Suprapubic skin (tissue), 4 donors: ENCODE results near the gene PGA3. TPM values are rescaled to one million over a fixed set of nuclear protein-coding genes. Genes with fewer than 3 reads are reported as not detected.
"Not testable (repeated sequence)": the region's sequence is repeated elsewhere in the genome, so short reads cannot be mapped to it uniquely, and the experiment has no call there.

ENCODE experiments used
- DNase-seq, 2 donors: peaks; one replicate each; pipeline ENCODE4 v3.0.0-alpha.2; 2019; ENCODE audit warnings: low spot score in 2 of 2
- H3K27ac ChIP-seq: fragments of 200-600 bp; sonication (generic); one replicate; pipeline ENCODE4 v1.5.1; 2019
- H3K27me3 ChIP-seq: fragments of 200-600 bp; sonication (generic); one replicate; pipeline ENCODE4 v1.5.1; 2019
- H3K36me3 ChIP-seq: fragments of 200-600 bp; sonication (generic); one replicate; pipeline ENCODE4 v1.5.1; 2019
- H3K4me1 ChIP-seq: fragments of 200-600 bp; sonication (generic); one replicate; pipeline ENCODE4 v1.5.1; 2019
- H3K4me3 ChIP-seq: fragments of 200-600 bp; sonication (generic); one replicate; pipeline ENCODE4 v1.5.1; 2019; ENCODE audit warnings: mild to moderate bottlenecking
- H3K9me3 ChIP-seq: fragments of 200-600 bp; sonication (generic); one replicate; pipeline ENCODE4 v1.5.1; 2019
- EP300 ChIP-seq: sonication (generic); formaldehyde crosslinking; IDR thresholded peaks from one replicate; pipeline ENCODE4 v1.6.1; 2017; ENCODE audit warnings: antibody characterized with exemption
- POLR2A ChIP-seq, 2 donors: fragments of 450-650 bp; IDR thresholded peaks; one replicate each; pipeline ENCODE4 v1.6.1; 2017; ENCODE audit warnings: antibody characterized with exemption in 2 of 2, mild to moderate bottlenecking in 2 of 2, moderate library complexity in 2 of 2
- POLR2AphosphoS5 ChIP-seq, 3 donors: sonication (generic); formaldehyde crosslinking; IDR thresholded peaks; one replicate each; pipeline ENCODE4 v1.6.1; 2017; ENCODE audit warnings: antibody characterized with exemption in 3 of 3
- WGBS: methylation state at CpG from one replicate; pipeline ENCODE4 v1.1.5; 2018; 5-methylcytosine and 5-hydroxymethylcytosine counted together
- total RNA-seq, 4 donors: library from RNA; depleted of rRNA; stranded (reverse); fragments of >200 nt; gene quantifications; one replicate each; pipeline ENCODE4 v1.1.0, GENCODE V29; 2016

The PGA3 gene
- total RNA-seq, 4 donors from 2014 or later, result 2.2 TPM; not detected in 3

- no peak overlapping the region for H3K27ac ChIP-seq
- DNase-seq, result no peak
- TF ChIP-seq POLR2AphosphoS5 (IDR thresholded peaks at IDR 0.05), result no peak
- no peak for TF ChIP-seq EP300
- TF ChIP-seq POLR2A (IDR thresholded peaks at IDR 0.05), result no peak
- H3K4me1 ChIP-seq, result no peaks in the 10 kb centered on the region
- WGBS, result 87% methylated on average over 14 of the region's 14 CpGs
- H3K27me3 ChIP-seq, result no peaks in the 10 kb centered on the region
- no peak overlapping the region for H3K4me3 ChIP-seq
- no peaks in the 10 kb centered on the region for H3K36me3 ChIP-seq
- no peaks in the 10 kb centered on the region for H3K9me3 ChIP-seq
Observed at GRCh38 chr11:61201476-61201875, 1.8 kb upstream of the PGA3 start.

DNA sequence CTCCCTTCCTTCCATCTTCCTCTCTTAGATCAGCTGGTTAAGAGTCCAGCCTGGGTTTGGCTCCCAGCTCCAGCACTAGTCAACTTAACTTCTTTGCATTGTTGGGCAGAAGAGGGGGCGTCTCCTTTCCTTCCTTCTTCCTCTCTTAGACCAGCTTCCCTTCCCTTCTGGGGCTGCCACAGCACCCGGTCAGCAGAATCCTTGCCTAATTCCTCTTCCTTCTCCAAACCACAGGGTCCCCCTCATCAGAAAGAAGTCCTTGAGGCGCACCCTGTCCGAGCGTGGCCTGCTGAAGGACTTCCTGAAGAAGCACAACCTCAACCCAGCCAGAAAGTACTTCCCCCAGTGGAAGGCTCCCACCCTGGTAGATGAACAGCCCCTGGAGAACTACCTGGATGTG lies 558 bp downstream of the PGA3 start:
- H3K4me1 ChIP-seq, DNase-seq, H3K27ac ChIP-seq, H3K4me3 ChIP-seq, H3K36me3 ChIP-seq, H3K9me3 ChIP-seq, H3K27me3 ChIP-seq: not testable (repeated sequence)
- WGBS, result no CpG with 5 or more reads among the region's 5 CpGs

DNA sequence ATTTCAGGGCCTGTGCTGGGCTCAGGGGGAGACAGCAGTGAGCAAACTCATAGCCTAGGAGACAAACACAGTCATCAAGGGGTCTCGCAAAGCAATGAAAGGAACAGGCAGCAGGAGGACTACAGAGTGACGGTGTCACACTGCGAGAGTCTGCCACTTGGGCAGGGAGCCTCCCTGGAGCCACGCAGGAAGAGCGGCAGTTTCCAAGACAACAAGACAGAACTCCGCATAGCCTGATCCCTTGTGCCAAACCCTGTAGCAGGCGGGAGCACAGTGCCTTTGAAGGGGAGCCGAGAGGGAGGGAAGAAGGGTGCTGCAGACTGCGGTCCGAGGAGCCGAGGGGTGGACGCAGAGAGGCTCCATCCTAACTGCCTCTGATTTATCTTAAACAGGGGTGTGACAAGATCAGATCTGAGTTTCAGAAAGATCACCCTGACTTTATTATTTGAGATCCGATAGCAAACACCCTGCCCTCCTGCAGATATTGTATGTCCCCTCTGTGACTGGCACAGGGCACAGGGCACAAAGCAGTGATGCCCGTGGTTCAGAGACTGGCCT lies 1.3 kb downstream of the PGA3 start:
- not testable (repeated sequence) for H3K27ac ChIP-seq, H3K36me3 ChIP-seq, H3K4me3 ChIP-seq, DNase-seq, H3K4me1 ChIP-seq, H3K9me3 ChIP-seq, H3K27me3 ChIP-seq
- WGBS, result 52% methylated on average over 14 of the region's 14 CpGs

- not testable (repeated sequence) for DNase-seq, H3K4me3 ChIP-seq, H3K27me3 ChIP-seq, H3K4me1 ChIP-seq, H3K9me3 ChIP-seq, H3K36me3 ChIP-seq, H3K27ac ChIP-seq
- no CpG with 5 or more reads among the region's 9 CpGs for WGBS
Observed at GRCh38 chr11:61207636-61208310, 4.5 kb downstream of the PGA3 start.

DNA sequence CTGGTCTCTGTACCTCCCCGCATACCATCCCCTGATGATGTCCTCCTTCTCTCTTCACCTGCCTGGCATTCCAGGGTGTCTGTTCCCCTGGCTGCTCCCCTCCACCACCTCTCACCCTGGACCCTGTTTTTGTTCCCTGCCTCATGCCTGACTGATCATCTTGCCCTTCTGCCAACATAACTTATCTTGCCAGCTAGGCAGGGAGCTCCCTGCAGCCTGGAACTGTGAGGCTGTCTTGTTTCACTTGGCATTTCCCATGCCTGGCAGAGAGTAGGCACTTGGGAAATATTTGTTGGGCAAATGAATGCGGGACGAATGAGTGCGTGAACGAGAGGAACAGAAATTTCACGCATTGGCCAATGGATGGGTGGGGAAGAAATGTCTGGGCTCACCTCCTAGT lies 7.3 kb downstream of the PGA3 start:
- no CpG with 5 or more reads among the region's 6 CpGs for WGBS
- not testable (repeated sequence) for H3K27me3 ChIP-seq

DNA sequence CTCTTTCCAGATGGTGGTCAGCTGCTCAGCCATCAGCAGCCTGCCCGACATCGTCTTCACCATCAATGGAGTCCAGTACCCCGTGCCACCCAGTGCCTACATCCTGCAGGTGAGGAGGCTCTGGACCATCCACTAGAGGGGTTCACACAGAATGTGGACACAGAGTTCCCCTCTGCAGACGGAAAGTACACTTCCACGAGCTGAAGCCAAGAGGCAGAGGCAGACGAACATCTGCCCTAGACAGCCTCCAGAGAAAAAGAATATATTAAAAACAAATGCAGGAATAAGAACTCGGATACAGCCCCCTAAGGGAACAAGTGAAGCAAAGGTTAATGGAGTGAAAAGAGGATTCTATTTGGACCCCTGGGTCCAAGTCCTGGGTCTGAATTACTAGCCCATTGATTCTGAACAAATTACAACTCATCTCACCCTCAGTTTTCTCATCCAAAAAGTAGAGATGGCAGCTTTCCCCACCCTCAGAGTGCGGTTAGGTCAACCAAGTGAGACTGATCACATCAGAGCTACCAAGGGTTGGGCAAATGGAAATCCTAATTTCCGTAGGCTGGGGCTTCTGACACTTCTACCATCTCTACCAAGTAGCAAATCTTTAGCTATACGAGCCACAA lies 8.1 kb downstream of the PGA3 start:
- H3K4me3 ChIP-seq, H3K27ac ChIP-seq, H3K4me1 ChIP-seq, DNase-seq, H3K9me3 ChIP-seq, H3K27me3 ChIP-seq, H3K36me3 ChIP-seq: not testable (repeated sequence)
- 52% methylated on average over 8 of the region's 10 CpGs for WGBS

More for the DNA sequence above, 7.3 kb downstream of the PGA3 start:
- not testable (repeated sequence) for H3K36me3 ChIP-seq, H3K4me1 ChIP-seq, DNase-seq, H3K27ac ChIP-seq, H3K9me3 ChIP-seq, H3K4me3 ChIP-seq

DNA sequence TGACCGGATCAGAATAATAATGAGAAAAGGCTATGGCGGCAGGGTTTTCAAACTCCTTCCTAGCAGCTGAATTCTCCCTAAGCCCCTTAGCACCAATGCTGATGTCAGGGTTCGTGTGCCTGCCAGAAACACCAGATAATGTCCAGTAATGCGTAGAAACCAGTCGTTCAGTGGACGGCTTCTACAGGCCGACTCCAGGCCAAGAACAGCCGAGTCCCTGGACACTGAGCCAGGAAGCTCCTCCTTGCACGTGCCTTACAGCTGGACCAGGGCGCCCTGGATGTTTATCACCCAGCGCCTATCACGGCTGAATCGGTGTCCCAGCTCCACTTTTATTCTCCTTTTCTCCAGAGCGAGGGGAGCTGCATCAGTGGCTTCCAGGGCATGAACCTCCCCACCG lies 8.9 kb downstream of the PGA3 start:
- not testable (repeated sequence) for H3K27ac ChIP-seq, H3K36me3 ChIP-seq, DNase-seq, H3K4me1 ChIP-seq, H3K9me3 ChIP-seq, H3K27me3 ChIP-seq, H3K4me3 ChIP-seq
- WGBS, result no CpG with 5 or more reads among the region's 15 CpGs

GRCh38 chr11:61213711-61214324 lies 10.5 kb downstream of the PGA3 start:
- H3K4me1 ChIP-seq, H3K36me3 ChIP-seq, H3K4me3 ChIP-seq, H3K27ac ChIP-seq, H3K27me3 ChIP-seq, DNase-seq, H3K9me3 ChIP-seq: not testable (repeated sequence)
- no CpG with 5 or more reads among the region's 3 CpGs for WGBS

DNA sequence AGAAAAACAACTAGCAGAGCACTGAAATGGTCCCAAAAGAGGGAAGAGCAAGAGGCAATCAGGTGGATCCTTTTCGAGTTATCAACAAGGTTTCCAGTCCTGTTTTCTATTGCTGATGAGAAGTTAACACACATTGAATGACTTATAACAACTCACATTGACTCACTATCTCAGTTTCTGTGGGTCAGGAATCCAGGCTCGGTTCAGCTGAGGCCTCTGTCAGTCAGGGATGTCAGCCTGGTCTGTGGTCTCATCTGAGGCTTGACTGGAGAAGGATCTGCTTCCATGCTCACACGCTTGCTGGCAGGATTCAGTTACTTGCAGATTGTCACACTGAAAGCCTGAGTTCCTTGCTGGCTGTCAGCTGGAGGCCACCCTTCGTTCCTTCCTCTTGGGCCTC lies 15.0 kb downstream of the PGA3 start:
- not testable (repeated sequence) for DNase-seq, H3K4me3 ChIP-seq
- WGBS, result no CpG with 5 or more reads among the region's 4 CpGs

DNA sequence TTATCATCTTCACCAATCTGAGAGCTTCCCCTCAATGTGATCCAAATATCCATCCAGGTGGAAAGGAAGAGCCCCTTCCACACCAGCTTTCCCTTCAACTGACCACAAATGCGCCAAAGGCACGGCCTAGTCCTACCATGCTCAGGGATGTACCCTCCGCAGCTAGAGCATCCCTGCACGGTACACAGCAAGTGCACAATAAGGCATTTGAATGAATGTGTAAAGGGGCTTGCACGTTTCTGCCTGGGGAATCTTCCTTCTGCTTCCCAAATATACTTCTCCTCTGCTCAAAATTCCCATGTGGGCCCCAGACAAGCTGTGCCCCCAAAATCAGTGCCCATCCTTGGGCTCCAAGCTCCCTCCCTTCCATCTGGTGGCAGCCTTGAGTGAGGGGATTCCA lies 15.7 kb downstream of the PGA3 start:
- 92% methylated on average over 5 of the region's 5 CpGs for WGBS
- DNase-seq, H3K4me3 ChIP-seq, H3K9me3 ChIP-seq, H3K27me3 ChIP-seq, H3K4me1 ChIP-seq, H3K36me3 ChIP-seq, H3K27ac ChIP-seq: not testable (repeated sequence)

More for the DNA sequence above, 15.0 kb downstream of the PGA3 start:
- not testable (repeated sequence) for H3K36me3 ChIP-seq, H3K27me3 ChIP-seq, H3K27ac ChIP-seq, H3K4me1 ChIP-seq, H3K9me3 ChIP-seq

- DNase-seq, H3K4me1 ChIP-seq, H3K4me3 ChIP-seq, H3K27ac ChIP-seq, H3K27me3 ChIP-seq, H3K36me3 ChIP-seq, H3K9me3 ChIP-seq: not testable (repeated sequence)
- WGBS, result no CpG with 5 or more reads among the region's 8 CpGs
Observed at GRCh38 chr11:61222047-61222446, 18.7 kb downstream of the PGA3 start, which contains the start of gene PGA4. Gene PGA4 (plus strand): TSS chr11:61222347. CDS start chr11:61222401, 54 bp downstream.

DNA sequence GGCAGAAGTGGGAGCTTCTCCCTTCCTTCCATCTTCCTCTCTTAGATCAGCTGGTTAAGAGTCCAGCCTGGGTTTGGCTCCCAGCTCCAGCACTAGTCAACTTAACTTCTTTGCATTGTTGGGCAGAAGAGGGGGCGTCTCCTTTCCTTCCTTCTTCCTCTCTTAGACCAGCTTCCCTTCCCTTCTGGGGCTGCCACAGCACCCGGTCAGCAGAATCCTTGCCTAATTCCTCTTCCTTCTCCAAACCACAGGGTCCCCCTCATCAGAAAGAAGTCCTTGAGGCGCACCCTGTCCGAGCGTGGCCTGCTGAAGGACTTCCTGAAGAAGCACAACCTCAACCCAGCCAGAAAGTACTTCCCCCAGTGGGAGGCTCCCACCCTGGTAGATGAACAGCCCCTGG lies 19.4 kb downstream of the PGA3 start:
- not testable (repeated sequence) for H3K36me3 ChIP-seq, H3K9me3 ChIP-seq, H3K4me1 ChIP-seq, H3K27me3 ChIP-seq, DNase-seq, H3K27ac ChIP-seq, H3K4me3 ChIP-seq
- WGBS, result no CpG with 5 or more reads among the region's 5 CpGs

DNA sequence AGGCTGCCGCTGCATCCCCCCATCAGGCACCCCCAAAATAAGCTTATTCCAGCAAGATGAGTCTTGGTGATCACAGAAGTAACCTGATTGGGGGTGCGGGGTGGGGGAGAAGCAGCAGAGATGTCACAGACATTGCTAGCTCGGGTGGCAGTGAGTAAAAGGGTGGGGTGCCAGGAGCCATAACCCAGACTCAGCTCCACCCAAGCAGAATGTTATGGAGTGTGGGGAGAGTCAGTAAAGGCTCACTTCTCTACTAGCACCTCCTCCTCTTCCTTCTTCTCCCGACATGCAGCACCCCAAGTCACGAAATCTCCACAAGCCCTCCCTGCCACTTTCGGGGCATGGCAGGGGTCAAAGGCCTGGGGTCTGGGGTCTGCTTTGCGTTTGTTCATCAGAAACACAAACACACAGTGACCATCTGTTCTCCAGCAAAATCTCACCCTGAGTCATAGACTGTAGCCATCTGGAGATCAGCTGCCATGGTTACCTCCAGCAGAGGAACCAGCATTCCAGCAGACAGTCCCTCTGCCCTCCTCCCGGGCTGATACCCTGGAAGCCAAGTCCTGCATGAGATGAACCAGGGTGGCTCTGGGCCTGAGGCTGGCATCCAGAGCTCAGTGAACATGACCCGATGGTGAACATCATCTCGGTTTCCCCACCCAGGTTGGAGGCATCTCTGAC lies 23.3 kb downstream of the PGA3 start:
- WGBS, result no CpG with 5 or more reads among the region's 10 CpGs
- not testable (repeated sequence) for H3K27ac ChIP-seq, H3K36me3 ChIP-seq, DNase-seq, H3K4me3 ChIP-seq, H3K4me1 ChIP-seq, H3K27me3 ChIP-seq, H3K9me3 ChIP-seq
